SU-DHL-6 (cell line): Measurements from ENCODE around the gene OR1N2.

Source experiments
- H2AFZ ChIP-seq: fragments of 200-600 bp; sonication (generic); 2 replicates; pipeline ENCODE4 v1.6.1; 2014; ENCODE audit warnings: low read depth, mild to moderate bottlenecking, moderate library complexity, mixed read lengths, antibody characterized with exemption, low read length; ENCODE audit not compliant: severe bottlenecking
- H3F3A ChIP-seq: fragments of 200-600 bp; shearing (Covaris generic); 2 replicates; pipeline ENCODE4 v1.6.0; 2016; ENCODE audit warnings: antibody characterized with exemption, mild to moderate bottlenecking; ENCODE audit not compliant: insufficient read depth
- H3K27ac ChIP-seq: fragments of 200-600 bp; sonication (generic); 2 replicates; pipeline ENCODE4 v1.5.1; 2016; ENCODE audit warnings: low read depth, mild to moderate bottlenecking, low read length, moderate library complexity, mixed read lengths
- H3K27me3 ChIP-seq: fragments of 200-600 bp; sonication (generic), shearing (Covaris generic); 2 replicates; pipeline ENCODE4 v1.6.0; 2014; ENCODE audit warnings: mild to moderate bottlenecking, low read length
- H3K36me3 ChIP-seq: fragments of 200-600 bp; sonication (generic); 2 replicates; pipeline ENCODE4 v1.6.1; 2014; ENCODE audit warnings: mild to moderate bottlenecking, low read length, mixed read lengths
- H3K4me2 ChIP-seq: fragments of 300-600, 200-600 bp; shearing (Covaris generic), sonication (generic); 2 replicates; pipeline ENCODE4 v1.6.0; 2014; ENCODE audit warnings: low read length, low read depth, mild to moderate bottlenecking; ENCODE audit not compliant: poor library complexity, severe bottlenecking
- H3K4me3 ChIP-seq: fragments of 200-600 bp; sonication (generic); 2 replicates; pipeline ENCODE4 v1.5.1; 2014; ENCODE audit warnings: antibody characterized with exemption, low read length, mild to moderate bottlenecking, mixed read lengths; ENCODE audit not compliant: insufficient read depth, poor library complexity, severe bottlenecking
- H3K79me2 ChIP-seq: fragments of 200-600 bp; sonication (generic); 2 replicates; pipeline ENCODE4 v1.6.1; 2014; ENCODE audit warnings: mild to moderate bottlenecking, low read length, moderate library complexity; ENCODE audit not compliant: insufficient read depth
- H3K9ac ChIP-seq: fragments of 200-600 bp; sonication (generic); 2 replicates; pipeline ENCODE4 v1.7.0; 2014; ENCODE audit warnings: mild to moderate bottlenecking, low read length
- H3K9me2 ChIP-seq: fragments of 200-600 bp; sonication (generic); replicated peaks from 2 replicates; pipeline ENCODE4 v1.6.1; 2014; ENCODE audit warnings: low read length; ENCODE audit not compliant: insufficient read depth
- H3K9me3 ChIP-seq: fragments of 200-600 bp; sonication (generic); 2 replicates; pipeline ENCODE4 v1.6.1; 2014; ENCODE audit warnings: low read length, mixed read lengths; ENCODE audit not compliant: insufficient read depth
- H4K20me1 ChIP-seq: fragments of 200-600 bp; sonication (generic); 2 replicates; pipeline ENCODE4 v1.6.1; 2014; ENCODE audit warnings: low read depth, mild to moderate bottlenecking, antibody characterized with exemption, low read length, moderate library complexity, mixed read lengths
- EZH2phosphoT487 ChIP-seq: fragments of 200-600 bp; sonication (generic), shearing (Covaris generic); conservative IDR thresholded peaks from 2 replicates; pipeline ENCODE4 v1.6.1; 2018; ENCODE audit warnings: mild to moderate bottlenecking, antibody characterized with exemption, low read length, moderate library complexity, mixed read lengths
- TF ChIP-seq, protein P1 (sequence below): fragments of 200-600 bp; sonication (generic); IDR thresholded peaks from one replicate; pipeline ENCODE4 v1.5.1; 2017; ENCODE audit warnings: antibody characterized with exemption, mild to moderate bottlenecking, low read length, moderate library complexity; ENCODE audit not compliant: insufficient read depth, poor library complexity, severe bottlenecking

The OR1N2 gene

DNA sequence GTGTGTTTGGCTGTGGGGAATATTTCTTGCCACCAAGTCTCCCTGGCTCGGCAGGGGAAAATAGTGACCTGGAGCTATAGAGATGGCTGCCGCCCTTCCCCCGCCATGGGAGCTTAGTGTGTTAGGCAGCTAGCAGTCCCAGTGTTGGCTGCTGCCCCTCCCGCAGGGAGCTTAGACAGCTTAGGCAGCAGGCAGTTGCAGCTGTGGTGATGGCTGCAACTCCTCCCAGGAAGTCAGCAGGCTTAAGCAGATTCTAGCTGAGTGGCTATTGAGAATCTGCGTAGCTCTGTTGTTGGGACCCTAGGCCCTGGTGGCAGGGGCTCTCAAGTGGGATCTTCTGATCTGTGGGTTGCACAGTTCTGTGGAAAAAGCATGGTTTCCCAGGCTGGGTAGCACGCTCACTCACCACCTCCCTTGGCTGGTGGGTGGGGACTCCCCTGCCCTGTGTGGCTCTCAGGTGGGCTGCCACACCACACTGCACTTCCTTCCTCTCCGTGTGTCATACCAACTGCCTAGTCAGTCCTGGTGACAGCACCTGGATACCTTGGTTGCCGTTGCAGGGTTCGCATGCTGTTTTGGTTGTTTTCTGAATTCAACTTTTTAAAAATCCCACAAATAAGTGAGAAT is 9.3 kb downstream of the OR1N2 start:
- no peaks in the 10 kb centered on the region for H3K9me3 ChIP-seq
- no peak overlapping the region for H3K27ac ChIP-seq
- H3K9me2 ChIP-seq = no peaks in the 10 kb centered on the region
- TF ChIP-seq, protein P1, sequence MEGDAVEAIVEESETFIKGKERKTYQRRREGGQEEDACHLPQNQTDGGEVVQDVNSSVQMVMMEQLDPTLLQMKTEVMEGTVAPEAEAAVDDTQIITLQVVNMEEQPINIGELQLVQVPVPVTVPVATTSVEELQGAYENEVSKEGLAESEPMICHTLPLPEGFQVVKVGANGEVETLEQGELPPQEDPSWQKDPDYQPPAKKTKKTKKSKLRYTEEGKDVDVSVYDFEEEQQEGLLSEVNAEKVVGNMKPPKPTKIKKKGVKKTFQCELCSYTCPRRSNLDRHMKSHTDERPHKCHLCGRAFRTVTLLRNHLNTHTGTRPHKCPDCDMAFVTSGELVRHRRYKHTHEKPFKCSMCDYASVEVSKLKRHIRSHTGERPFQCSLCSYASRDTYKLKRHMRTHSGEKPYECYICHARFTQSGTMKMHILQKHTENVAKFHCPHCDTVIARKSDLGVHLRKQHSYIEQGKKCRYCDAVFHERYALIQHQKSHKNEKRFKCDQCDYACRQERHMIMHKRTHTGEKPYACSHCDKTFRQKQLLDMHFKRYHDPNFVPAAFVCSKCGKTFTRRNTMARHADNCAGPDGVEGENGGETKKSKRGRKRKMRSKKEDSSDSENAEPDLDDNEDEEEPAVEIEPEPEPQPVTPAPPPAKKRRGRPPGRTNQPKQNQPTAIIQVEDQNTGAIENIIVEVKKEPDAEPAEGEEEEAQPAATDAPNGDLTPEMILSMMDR = no peak
- TF ChIP-seq EZH2phosphoT487 = no peak
- H3K4me2 ChIP-seq = no peak overlapping the region
- no peaks in the 10 kb centered on the region for H3K27me3 ChIP-seq
- no peaks in the 10 kb centered on the region for H3K36me3 ChIP-seq
- H3F3A ChIP-seq = no peaks in the 10 kb centered on the region
- no peak overlapping the region for H2AFZ ChIP-seq
- no peaks in the 10 kb centered on the region for H4K20me1 ChIP-seq
- no peaks in the 10 kb centered on the region for H3K79me2 ChIP-seq
- H3K4me3 ChIP-seq = no peak overlapping the region
- H3K9ac ChIP-seq = no peak overlapping the region

DNA sequence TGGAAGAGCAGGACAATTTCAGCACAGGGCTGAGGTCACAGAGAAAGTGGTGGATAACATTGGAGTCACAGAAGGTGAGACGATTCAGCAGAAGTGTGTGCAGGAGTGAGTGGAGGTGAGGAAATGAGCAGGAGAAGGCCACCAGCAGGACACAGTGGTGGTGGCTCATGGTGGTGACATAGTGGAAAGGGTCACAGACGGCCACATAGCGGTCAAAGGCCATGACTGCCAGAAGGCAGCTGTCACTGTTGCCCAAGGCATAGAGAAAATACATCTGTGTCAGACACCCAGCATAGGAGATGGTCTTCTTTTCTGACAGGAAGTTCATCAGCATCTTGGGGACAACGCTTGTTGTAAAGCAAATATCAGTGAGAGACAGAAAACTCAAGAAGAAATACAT is 15.0 kb downstream of the OR1N2 start:
- TF ChIP-seq, protein P1 = no peak
- TF ChIP-seq EZH2phosphoT487 = no peak
- Histone ChIP-seq H2AFZ (no peak overlapping the region), H3K27ac (no peak overlapping the region), H3K9me3 (no peaks in the 10 kb centered on the region), H4K20me1 (no peaks in the 10 kb centered on the region), H3K36me3 (no peaks in the 10 kb centered on the region), H3K4me2 (no peak overlapping the region), H3K9ac (no peak overlapping the region), H3K4me3 (no peak overlapping the region), H3K9me2 (no peaks in the 10 kb centered on the region), H3K79me2 (no peaks in the 10 kb centered on the region), H3F3A (no peaks in the 10 kb centered on the region), H3K27me3 (no peaks in the 10 kb centered on the region)

DNA sequence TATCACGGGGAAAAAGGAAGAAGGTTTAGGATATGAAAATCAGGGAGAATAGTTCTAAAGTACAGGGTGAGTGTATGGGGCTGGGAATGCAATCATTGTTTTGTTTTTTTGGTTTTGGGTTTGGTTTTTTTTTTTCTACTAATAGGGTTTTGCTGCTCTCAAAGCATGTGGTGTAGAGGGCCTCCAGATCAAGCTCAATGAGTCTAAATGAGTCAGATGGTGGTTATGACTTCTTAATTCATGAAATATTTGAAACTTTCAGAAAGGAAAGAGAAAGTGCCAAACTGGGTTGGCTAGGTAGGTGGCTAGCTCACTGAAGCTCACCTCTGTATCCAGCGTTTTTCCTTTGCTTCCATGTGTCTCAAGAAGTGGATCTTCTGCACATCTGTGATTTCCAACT is 19.5 kb downstream of the OR1N2 start:
- Histone ChIP-seq H3K36me3 (no peaks in the 10 kb centered on the region), H3K27me3 (no peaks in the 10 kb centered on the region), H3K4me2 (no peak overlapping the region), H3F3A (no peaks in the 10 kb centered on the region), H3K9me3 (no peaks in the 10 kb centered on the region), H3K79me2 (no peaks in the 10 kb centered on the region), H3K9me2 (no peaks in the 10 kb centered on the region), H3K4me3 (no peak overlapping the region), H3K9ac (no peak overlapping the region), H3K27ac (no peak overlapping the region), H4K20me1 (no peaks in the 10 kb centered on the region), H2AFZ (no peak overlapping the region)
- TF ChIP-seq, protein P1 = no peak
- TF ChIP-seq EZH2phosphoT487 = no peak
